Breast epithelium (tissue), 4 donors: ENCODE data around the gene FAM78B. TPM values are rescaled to one million over a fixed set of nuclear protein-coding genes. Genes with fewer than 3 reads are reported as not detected.

ENCODE experiments used
- DNase-seq, 2 donors: peaks; one replicate each; pipeline ENCODE4 v3.0.0-alpha.2; 2019; ENCODE audit warnings: low spot score in 2 of 2
- H3K27ac ChIP-seq, 2 donors: fragments of 200-600 bp; sonication (generic) in 1 of 2; one replicate each; pipeline ENCODE4 v1.5.1; 2016 to 2019; ENCODE audit warnings: mild to moderate bottlenecking in 1 of 2
- H3K27me3 ChIP-seq, 2 donors: fragments of 200-600 bp; sonication (generic) in 1 of 2; one replicate each; pipeline versions ENCODE4 v1.5.1 to v1.6.0; 2017 to 2019; ENCODE audit warnings: control low read depth in 1 of 2, mild to moderate bottlenecking in 1 of 2
- H3K36me3 ChIP-seq: fragments of 200-600 bp; one replicate; pipeline ENCODE4 v1.5.1; 2019
- H3K4me1 ChIP-seq, 2 donors: fragments of 200-600 bp; sonication (generic); one replicate each; pipeline ENCODE4 v1.5.1; 2016 to 2019; ENCODE audit warnings: control low read depth in 1 of 2
- H3K4me3 ChIP-seq, 3 donors: fragments of 200-600 bp; sonication (generic); 1 replicate in 2 of 3; 2 replicates in 1 of 3; pipeline ENCODE4 v1.5.1; 2016 to 2019; ENCODE audit warnings: mild to moderate bottlenecking in 3 of 3, moderate library complexity in 2 of 3
- H3K9me3 ChIP-seq, 2 donors: fragments of 200-600 bp; sonication (generic) in 1 of 2; one replicate each; pipeline ENCODE4 v1.5.1; 2016 to 2019; ENCODE audit warnings: control low read depth in 1 of 2
- CTCF ChIP-seq, 3 donors: fragments of 450-650 bp; IDR thresholded peaks; one replicate each; pipeline ENCODE4 v1.5.1; 2016 to 2017; ENCODE audit warnings: antibody characterized with exemption in 3 of 3, mild to moderate bottlenecking in 3 of 3, moderate library complexity in 3 of 3
- POLR2A ChIP-seq: fragments of 450-650 bp; IDR thresholded peaks from one replicate; pipeline ENCODE4 v1.6.1; 2016; ENCODE audit warnings: antibody characterized with exemption, mild to moderate bottlenecking, moderate library complexity
- POLR2AphosphoS5 ChIP-seq, 3 donors: sonication (generic); formaldehyde crosslinking; IDR thresholded peaks; one replicate each; pipeline ENCODE4 v1.6.1; 2017; ENCODE audit warnings: antibody characterized with exemption in 3 of 3
- intact Hi-C: fragments of 100-400 bp; cut with DNase I; formaldehyde crosslinking; loops from one replicate; pipeline ENCODE4 v1.15.1; 2023; ENCODE audit warnings: low total_unique reads
- total RNA-seq, 3 donors: library from RNA; depleted of rRNA; stranded (reverse); fragments of >200 nt; gene quantifications; one replicate each; pipeline ENCODE4 v1.1.0, GENCODE V29; 2016

The FAM78B gene
- 1 to 10 TPM in 2 of 3 donors, under 1 TPM in 1; 0.98 to 3.2 (median 1.2) TPM for total RNA-seq

- H3K27me3 ChIP-seq: no peaks in the 10 kb centered on the region
- H3K4me3 ChIP-seq: peak within 1 kb of the TSS; percentile 64 to 92 (median 70)
- TF ChIP-seq POLR2A (no peak), CTCF (IDR thresholded peaks at IDR 0.05) (no peak), POLR2AphosphoS5 (IDR thresholded peaks at IDR 0.05) (no peak)
- peak within 1 kb of the TSS; percentile 22 to 43 for H3K27ac ChIP-seq
- peaks cover 0 to 5% of the 10 kb centered on the region in 2 donors for H3K4me1 ChIP-seq
- intact Hi-C loops: no loop called here
- H3K36me3 ChIP-seq: no peaks in the 10 kb centered on the region
- no peaks in the 10 kb centered on the region for H3K9me3 ChIP-seq
- peak; percentile 20 to 53 for DNase-seq
Observed at GRCh38 chr1:166166698-166167571, at the start of gene FAM78B. Gene FAM78B (minus strand): TSS chr1:166167001. CDS start chr1:166166248, 753 bp downstream.

DNA sequence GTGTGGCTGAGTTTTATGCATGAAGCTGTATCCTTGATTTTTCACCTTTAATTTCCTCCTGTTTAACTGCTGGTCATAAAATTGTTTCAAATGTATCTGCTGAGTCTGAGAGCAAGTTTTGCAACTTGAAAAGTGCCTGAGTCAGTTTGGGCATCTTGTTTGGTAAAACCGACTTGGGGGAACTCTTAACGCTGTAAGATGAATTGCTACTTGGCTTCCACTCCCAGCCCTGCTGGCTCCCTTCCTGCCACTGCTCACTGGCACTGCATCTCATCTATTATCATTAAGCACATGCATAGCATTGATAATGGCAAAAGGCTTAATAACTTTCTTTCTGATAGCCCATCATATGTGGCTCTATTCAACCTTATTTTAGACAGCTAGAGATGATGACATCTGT, 35.7 kb upstream of the FAM78B start:
- intact Hi-C loops: no loop called here
- Histone ChIP-seq H3K4me3 (no peak overlapping the region), H3K27ac (no peak overlapping the region), H3K27me3 (no peaks in the 10 kb centered on the region), H3K4me1 (no peaks in the 10 kb centered on the region), H3K9me3 (no peaks in the 10 kb centered on the region), H3K36me3 (no peaks in the 10 kb centered on the region)
- TF ChIP-seq POLR2AphosphoS5 (IDR thresholded peaks at IDR 0.05) (no peak), CTCF (IDR thresholded peaks at IDR 0.05) (no peak), POLR2A (no peak)
- DNase-seq: no peak

GRCh38 chr1:166200743-166201142, 33.9 kb upstream of the FAM78B start:
- no peak for TF ChIP-seq POLR2A
- TF ChIP-seq POLR2AphosphoS5 (IDR thresholded peaks at IDR 0.05): no peak
- no peak for TF ChIP-seq CTCF (IDR thresholded peaks at IDR 0.05)

GRCh38 chr1:166197597-166197996, 30.8 kb upstream of the FAM78B start:
- no peaks in the 10 kb centered on the region for H3K4me1 ChIP-seq
- intact Hi-C loops: no loop called here
- no peak overlapping the region for H3K27ac ChIP-seq
- DNase-seq: no peak
- TF ChIP-seq POLR2A: no peak
- TF ChIP-seq POLR2AphosphoS5 (IDR thresholded peaks at IDR 0.05): no peak
- no peak for TF ChIP-seq CTCF (IDR thresholded peaks at IDR 0.05)
- H3K27me3 ChIP-seq: no peaks in the 10 kb centered on the region
- H3K9me3 ChIP-seq: no peaks in the 10 kb centered on the region
- H3K4me3 ChIP-seq: no peak overlapping the region
- H3K36me3 ChIP-seq: no peaks in the 10 kb centered on the region

More at GRCh38 chr1:166200743-166201142, 33.9 kb upstream of the FAM78B start:
- Histone ChIP-seq H3K9me3 (no peaks in the 10 kb centered on the region), H3K4me3 (no peak overlapping the region), H3K36me3 (no peaks in the 10 kb centered on the region), H3K27me3 (no peaks in the 10 kb centered on the region), H3K4me1 (no peaks in the 10 kb centered on the region), H3K27ac (no peak overlapping the region)
- intact Hi-C loops: no loop called here
- DNase-seq: no peak

DNA sequence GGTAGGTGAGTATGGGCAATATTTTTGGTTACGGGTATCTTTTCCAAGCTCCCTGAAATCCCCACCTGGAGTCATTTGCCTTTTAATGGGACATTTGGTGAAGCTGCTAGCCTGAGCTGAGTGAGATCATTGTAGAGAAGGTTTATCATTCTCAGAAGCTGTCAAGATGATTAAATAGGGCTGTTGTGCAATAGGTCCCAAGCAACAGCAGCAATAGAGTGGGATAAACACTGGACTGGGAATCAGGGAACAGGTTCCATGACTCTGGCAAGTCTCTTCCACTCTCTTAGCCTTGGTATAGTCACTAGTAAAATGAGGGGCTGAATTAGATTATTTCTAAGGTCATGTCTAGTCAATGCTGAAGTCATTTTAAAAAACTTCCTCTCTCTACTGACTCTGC, 30.3 kb upstream of the FAM78B start:
- intact Hi-C loops: no loop called here
- TF ChIP-seq CTCF (IDR thresholded peaks at IDR 0.05): no peak
- TF ChIP-seq POLR2AphosphoS5 (IDR thresholded peaks at IDR 0.05): no peak
- no peak for TF ChIP-seq POLR2A
- H3K4me1 ChIP-seq: no peaks in the 10 kb centered on the region
- H3K27me3 ChIP-seq: no peaks in the 10 kb centered on the region
- H3K9me3 ChIP-seq: no peaks in the 10 kb centered on the region
- no peak for DNase-seq
- no peak overlapping the region for H3K4me3 ChIP-seq
- H3K36me3 ChIP-seq: no peaks in the 10 kb centered on the region
- no peak overlapping the region for H3K27ac ChIP-seq
